Sigmoid colon (tissue), 4 donors: Measurements from ENCODE around the gene FUBP1.

ENCODE experiments used
- CTCF ChIP-seq, 4 experiments: fragments of 450-650 bp in 3 of 4; fragments of 200-600 bp in 1 of 4; IDR thresholded peaks; one replicate each; pipeline ENCODE4 v1.5.1; 2016 to 2019; ENCODE audit warnings: antibody characterized with exemption in 4 of 4, mild to moderate bottlenecking in 3 of 4, moderate library complexity in 2 of 4
- EP300 ChIP-seq, 4 donors: sonication (generic); formaldehyde crosslinking; IDR thresholded peaks; one replicate each; pipeline ENCODE4 v1.6.1; 2017; ENCODE audit warnings: antibody characterized with exemption in 4 of 4

- no peak for TF ChIP-seq CTCF (IDR thresholded peaks at IDR 0.05)
- TF ChIP-seq EP300 (IDR thresholded peaks at IDR 0.05) = no peak
Measured at GRCh38 chr1:77925956-77926355, 52.9 kb downstream of the FUBP1 start.
